ENCODE measurements around the gene PHRF1. TPM values are rescaled to one million over a fixed set of nuclear protein-coding genes. Genes with fewer than 3 reads are reported as not detected.

PHRF1 gene
- total RNA-seq, 1 experiment from 2014 or later = 45.5 TPM

DNA sequence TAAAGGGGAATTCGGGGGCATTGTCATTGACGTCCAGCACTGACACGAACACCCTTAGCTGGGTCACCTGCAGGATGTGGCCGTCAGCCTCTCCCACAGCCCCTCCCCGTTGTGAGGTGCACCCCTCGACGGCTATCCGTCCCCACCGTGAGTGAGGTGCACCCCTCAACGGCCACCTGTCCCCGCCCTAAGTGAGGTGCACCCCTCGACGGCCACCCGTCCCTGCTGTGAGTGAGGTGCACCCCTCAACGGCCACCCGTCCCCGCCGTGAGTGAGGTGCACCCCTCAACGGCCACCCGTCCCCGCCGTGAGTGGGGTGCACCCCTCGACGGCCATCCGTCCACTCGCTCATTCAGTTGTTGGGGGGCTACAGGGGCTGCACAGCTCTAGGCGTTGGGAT lies 45.6 kb downstream of the PHRF1 start:
- CTCF ChIA-PET = no interaction called here
- RAD21 ChIA-PET (ENCODE audit: low non-redundant PET in 1 of 2, low total read pairs in 2 of 2, uncharacterized antibody in 2 of 2, unreplicated experiment in 2 of 2) = no interaction called here
- H3K9me3 ChIP-seq (ENCODE audit: control insufficient read depth in 1 of 2, insufficient read depth in 1 of 2, low read depth in 1 of 2, low read length in 2 of 2) = no peaks in the 10 kb centered on the region
- H3K4me1 ChIP-seq (ENCODE audit: control insufficient read depth in 1 of 2, insufficient read depth in 2 of 2, low read length in 2 of 2) = peaks cover 0 to 14% of the 10 kb centered on the region in 2 experiments; a peak in 2 of 4 replicates
- DNase-seq (ENCODE audit: low read depth, low spot score) (no peak), ATAC-seq (no peak)
- no TSS peak for BruUV-seq (replicated peaks)
- intact Hi-C loops (cut with micrococcal nuclease) = no loop called here
- TF ChIP-seq, protein P1, sequence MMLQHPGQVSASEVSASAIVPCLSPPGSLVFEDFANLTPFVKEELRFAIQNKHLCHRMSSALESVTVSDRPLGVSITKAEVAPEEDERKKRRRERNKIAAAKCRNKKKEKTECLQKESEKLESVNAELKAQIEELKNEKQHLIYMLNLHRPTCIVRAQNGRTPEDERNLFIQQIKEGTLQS (IDR thresholded peaks at IDR 0.05) = no peak
- no peak for TF ChIP-seq ZFX (IDR thresholded peaks at IDR 0.05)
- TF ChIP-seq TCF7L2 (IDR thresholded peaks at IDR 0.05; ENCODE audit: borderline replicate concordance, extremely low read depth, insufficient read depth, insufficient read length) = no peak
- TF ChIP-seq JUND (IDR thresholded peaks at IDR 0.05) = no peak
- no peak for TF ChIP-seq SRF (IDR thresholded peaks at IDR 0.05; ENCODE audit: low read depth)
- no peak for TF ChIP-seq EZH2 (IDR thresholded peaks at IDR 0.05)
- no peak for TF ChIP-seq ELF1 (IDR thresholded peaks at IDR 0.05; ENCODE audit: borderline replicate concordance, low read depth)
- TF ChIP-seq ZNF274 (IDR thresholded peaks at IDR 0.05; ENCODE audit: low read depth, low read length) = no peak
- no peak for TF ChIP-seq EGR1 (IDR thresholded peaks at IDR 0.05; ENCODE audit: low read depth)
- TF ChIP-seq POLR2AphosphoS5 (IDR thresholded peaks at IDR 0.05; ENCODE audit: low read depth, low read length) = no peak
- H3K9me2 ChIP-seq (ENCODE audit: insufficient read depth) = no peaks in the 10 kb centered on the region
- H3K4me2 ChIP-seq (ENCODE audit: low read length) = no peak overlapping the region
- H3K79me2 ChIP-seq (ENCODE audit: insufficient read depth, low read length) = peaks cover 2% of the 10 kb centered on the region; the same call in 1 of the 2 replicates
- H3K9ac ChIP-seq (ENCODE audit: low read length) = no peak overlapping the region
- no peak overlapping the region for H3K4me3 ChIP-seq (replicated peaks in 1 of 2; ENCODE audit: low read depth in 1 of 2, low read length in 2 of 2)
- no peak overlapping the region for H2AFZ ChIP-seq (ENCODE audit: low read depth, low read length, poor library complexity, severe bottlenecking)
- no peaks in the 10 kb centered on the region for H3K27me3 ChIP-seq (ENCODE audit: insufficient read depth, low read length)
- H3K27ac ChIP-seq (ENCODE audit: low read depth, low read length) = no peak overlapping the region
- POLR2A ChIA-PET = no interaction called here
- H3K36me3 ChIP-seq (ENCODE audit: control insufficient read depth in 1 of 2, insufficient read depth in 2 of 2, low read length in 2 of 2) = peaks cover 3 to 4% of the 10 kb centered on the region in 2 experiments; a peak in 2 of 4 replicates
- H4K20me1 ChIP-seq (ENCODE audit: insufficient read depth) = no peaks in the 10 kb centered on the region

DNA sequence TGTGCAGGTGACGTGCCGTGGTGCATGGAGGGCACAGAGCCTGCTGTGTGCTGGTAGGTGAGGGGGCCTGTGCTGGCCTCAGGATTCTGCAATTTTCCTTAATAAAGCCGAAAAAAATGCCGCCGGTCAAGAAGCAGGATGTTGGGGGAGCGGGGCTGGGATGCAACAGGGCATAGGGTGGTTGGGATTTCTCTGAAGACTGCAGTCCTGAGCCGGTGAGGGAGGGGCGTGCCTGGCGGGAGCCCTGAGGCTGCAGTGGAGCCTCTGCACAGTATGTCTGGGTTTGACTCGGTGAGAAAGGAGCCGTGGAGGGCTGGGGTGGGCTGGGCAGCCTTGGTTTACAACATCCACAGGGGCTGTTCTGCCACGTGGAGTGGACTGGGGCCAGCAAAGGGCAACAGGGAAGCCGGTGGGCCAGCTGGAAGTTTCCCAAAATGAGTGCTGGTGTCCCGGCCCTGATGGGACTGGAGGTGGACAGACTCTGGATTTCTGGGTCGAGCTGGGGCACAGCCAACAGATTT lies 47.1 kb downstream of the PHRF1 start:
- no peak overlapping the region for H3K4me3 ChIP-seq (replicated peaks in 1 of 2; ENCODE audit: low read depth in 1 of 2, low read length in 2 of 2)
- no peaks in the 10 kb centered on the region for H3K9me2 ChIP-seq (ENCODE audit: insufficient read depth)
- intact Hi-C loops (cut with micrococcal nuclease) = no loop called here
- TF ChIP-seq ZNF274 (IDR thresholded peaks at IDR 0.05; ENCODE audit: low read depth, low read length) (no peak), JUND (IDR thresholded peaks at IDR 0.05) (no peak), FOSL1 (IDR thresholded peaks at IDR 0.05; ENCODE audit: low read depth) (no peak), POLR2A (IDR thresholded peaks at IDR 0.05; ENCODE audit: borderline replicate concordance, extremely low read depth, insufficient read depth, insufficient read length) (no peak)
- TF ChIP-seq, protein P2, sequence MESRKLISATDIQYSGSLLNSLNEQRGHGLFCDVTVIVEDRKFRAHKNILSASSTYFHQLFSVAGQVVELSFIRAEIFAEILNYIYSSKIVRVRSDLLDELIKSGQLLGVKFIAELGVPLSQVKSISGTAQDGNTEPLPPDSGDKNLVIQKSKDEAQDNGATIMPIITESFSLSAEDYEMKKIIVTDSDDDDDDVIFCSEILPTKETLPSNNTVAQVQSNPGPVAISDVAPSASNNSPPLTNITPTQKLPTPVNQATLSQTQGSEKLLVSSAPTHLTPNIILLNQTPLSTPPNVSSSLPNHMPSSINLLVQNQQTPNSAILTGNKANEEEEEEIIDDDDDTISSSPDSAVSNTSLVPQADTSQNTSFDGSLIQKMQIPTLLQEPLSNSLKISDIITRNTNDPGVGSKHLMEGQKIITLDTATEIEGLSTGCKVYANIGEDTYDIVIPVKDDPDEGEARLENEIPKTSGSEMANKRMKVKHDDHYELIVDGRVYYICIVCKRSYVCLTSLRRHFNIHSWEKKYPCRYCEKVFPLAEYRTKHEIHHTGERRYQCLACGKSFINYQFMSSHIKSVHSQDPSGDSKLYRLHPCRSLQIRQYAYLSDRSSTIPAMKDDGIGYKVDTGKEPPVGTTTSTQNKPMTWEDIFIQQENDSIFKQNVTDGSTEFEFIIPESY (IDR thresholded peaks at IDR 0.05; ENCODE audit: extremely low read depth, insufficient replicate concordance, low read length) = no peak
- TF ChIP-seq, protein P3, sequence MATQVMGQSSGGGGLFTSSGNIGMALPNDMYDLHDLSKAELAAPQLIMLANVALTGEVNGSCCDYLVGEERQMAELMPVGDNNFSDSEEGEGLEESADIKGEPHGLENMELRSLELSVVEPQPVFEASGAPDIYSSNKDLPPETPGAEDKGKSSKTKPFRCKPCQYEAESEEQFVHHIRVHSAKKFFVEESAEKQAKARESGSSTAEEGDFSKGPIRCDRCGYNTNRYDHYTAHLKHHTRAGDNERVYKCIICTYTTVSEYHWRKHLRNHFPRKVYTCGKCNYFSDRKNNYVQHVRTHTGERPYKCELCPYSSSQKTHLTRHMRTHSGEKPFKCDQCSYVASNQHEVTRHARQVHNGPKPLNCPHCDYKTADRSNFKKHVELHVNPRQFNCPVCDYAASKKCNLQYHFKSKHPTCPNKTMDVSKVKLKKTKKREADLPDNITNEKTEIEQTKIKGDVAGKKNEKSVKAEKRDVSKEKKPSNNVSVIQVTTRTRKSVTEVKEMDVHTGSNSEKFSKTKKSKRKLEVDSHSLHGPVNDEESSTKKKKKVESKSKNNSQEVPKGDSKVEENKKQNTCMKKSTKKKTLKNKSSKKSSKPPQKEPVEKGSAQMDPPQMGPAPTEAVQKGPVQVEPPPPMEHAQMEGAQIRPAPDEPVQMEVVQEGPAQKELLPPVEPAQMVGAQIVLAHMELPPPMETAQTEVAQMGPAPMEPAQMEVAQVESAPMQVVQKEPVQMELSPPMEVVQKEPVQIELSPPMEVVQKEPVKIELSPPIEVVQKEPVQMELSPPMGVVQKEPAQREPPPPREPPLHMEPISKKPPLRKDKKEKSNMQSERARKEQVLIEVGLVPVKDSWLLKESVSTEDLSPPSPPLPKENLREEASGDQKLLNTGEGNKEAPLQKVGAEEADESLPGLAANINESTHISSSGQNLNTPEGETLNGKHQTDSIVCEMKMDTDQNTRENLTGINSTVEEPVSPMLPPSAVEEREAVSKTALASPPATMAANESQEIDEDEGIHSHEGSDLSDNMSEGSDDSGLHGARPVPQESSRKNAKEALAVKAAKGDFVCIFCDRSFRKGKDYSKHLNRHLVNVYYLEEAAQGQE (IDR thresholded peaks at IDR 0.05; ENCODE audit: low read depth) = no peak
- no peaks in the 10 kb centered on the region for H4K20me1 ChIP-seq (ENCODE audit: insufficient read depth)
- no peak overlapping the region for H3K27ac ChIP-seq (ENCODE audit: low read depth, low read length)
- CTCF ChIA-PET = no interaction called here
- no peaks in the 10 kb centered on the region for H3K27me3 ChIP-seq (ENCODE audit: insufficient read depth, low read length)
- RAD21 ChIA-PET (ENCODE audit: low non-redundant PET in 1 of 2, low total read pairs in 2 of 2, uncharacterized antibody in 2 of 2, unreplicated experiment in 2 of 2) = no interaction called here
- H2AFZ ChIP-seq (ENCODE audit: low read depth, low read length, poor library complexity, severe bottlenecking) = no peak overlapping the region
- H3K4me1 ChIP-seq (ENCODE audit: control insufficient read depth in 1 of 2, insufficient read depth in 2 of 2, low read length in 2 of 2) = peaks cover 0 to 20% of the 10 kb centered on the region in 2 experiments; a peak in 2 of 4 replicates
- H3K9ac ChIP-seq (ENCODE audit: low read length) = no peak overlapping the region
- POLR2A ChIA-PET = no interaction called here
- no peak for ATAC-seq
- peak overlapping the region; percentile 35; the same call in 1 of the 2 replicates for H3K4me2 ChIP-seq (ENCODE audit: low read length)
- no peaks in the 10 kb centered on the region; the same call in 1 of the 2 replicates for H3K79me2 ChIP-seq (ENCODE audit: insufficient read depth, low read length)
- no peaks in the 10 kb centered on the region; a peak in 1 of 4 replicates for H3K36me3 ChIP-seq (ENCODE audit: control insufficient read depth in 1 of 2, insufficient read depth in 2 of 2, low read length in 2 of 2)
- no peak for DNase-seq (ENCODE audit: low read depth, low spot score)
- H3K9me3 ChIP-seq (ENCODE audit: control insufficient read depth in 1 of 2, insufficient read depth in 1 of 2, low read depth in 1 of 2, low read length in 2 of 2) = no peaks in the 10 kb centered on the region
- BruUV-seq (replicated peaks) = no TSS peak

Data from HCT116 (cell line).